ENCODE data around the gene ADARB2. TPM values are rescaled to one million over a fixed set of nuclear protein-coding genes. Genes with fewer than 3 reads are reported as not detected.
"Not testable (repeated sequence)": the region's sequence is repeated elsewhere in the genome, so short reads cannot be mapped to it uniquely, and the experiment has no call there.

ADARB2 gene
- total RNA-seq, 2 experiments from 2014 or later = 0.28 to 0.40 TPM

DNA sequence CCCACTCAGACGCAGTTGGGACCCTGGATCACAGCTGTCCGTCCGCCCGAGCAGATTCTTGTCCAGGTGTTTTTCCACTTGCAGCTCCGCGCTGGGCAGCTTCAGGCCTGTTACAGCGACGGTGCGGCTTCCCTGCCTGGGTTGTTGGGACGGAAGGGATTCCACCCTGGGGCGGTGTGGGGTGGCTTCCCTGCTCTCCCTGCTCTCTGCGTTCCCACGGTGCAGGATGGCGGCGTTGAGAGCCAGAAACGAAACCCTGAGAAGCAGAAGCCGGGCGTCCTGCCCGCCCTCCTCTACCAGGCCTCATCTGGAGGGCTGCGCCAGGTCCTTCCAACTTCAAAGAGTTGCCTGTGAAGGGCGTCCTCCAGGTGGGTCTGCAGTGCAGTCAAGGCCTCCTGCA lies 194.4 kb downstream of the ADARB2 start:
- H3K36me3 Mint-ChIP-seq = no peaks in the 10 kb centered on the region
- H3K27me3 Mint-ChIP-seq = no peaks in the 10 kb centered on the region
- DNase-seq = no peak
- H3K4me3 Mint-ChIP-seq = no peak overlapping the region
- H3K4me1 Mint-ChIP-seq = no peaks in the 10 kb centered on the region
- POLR2A ChIA-PET = no interaction called here
- H3K9me3 Mint-ChIP-seq = no peaks in the 10 kb centered on the region
- H3K27ac Mint-ChIP-seq = no peak overlapping the region
- ATAC-seq (ENCODE audit: low read depth) = no peak

DNA sequence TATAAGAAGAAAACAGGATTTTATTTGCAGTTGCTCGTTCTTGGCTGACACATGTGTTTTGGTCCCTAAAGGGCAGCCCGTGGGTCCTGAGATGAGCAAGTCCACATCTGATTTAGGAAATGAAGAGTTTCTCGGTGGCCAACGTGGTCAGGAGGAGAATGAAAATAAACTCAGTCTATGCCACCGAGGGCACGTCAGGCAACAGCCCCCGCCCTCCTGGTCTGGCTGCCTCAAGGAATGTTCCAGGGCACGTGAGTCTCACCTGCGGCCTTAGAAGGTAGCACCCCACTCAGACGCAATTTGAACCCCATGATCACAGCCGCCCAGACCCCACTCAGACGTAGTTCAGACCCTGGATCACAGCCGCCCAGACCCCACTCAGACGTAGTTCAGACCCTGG lies 197.2 kb downstream of the ADARB2 start:
- H3K9me3 Mint-ChIP-seq = no peaks in the 10 kb centered on the region
- no peaks in the 10 kb centered on the region for H3K4me1 Mint-ChIP-seq

GRCh38 chr10:1539216-1539615 lies 198.1 kb downstream of the ADARB2 start:
- ATAC-seq (ENCODE audit: low read depth) (no peak), DNase-seq (no peak)
- no peaks in the 10 kb centered on the region for H3K4me1 Mint-ChIP-seq
- no peak overlapping the region for H3K4me3 Mint-ChIP-seq
- POLR2A ChIA-PET = no interaction called here
- H3K27ac Mint-ChIP-seq = no peak overlapping the region
- no peaks in the 10 kb centered on the region for H3K27me3 Mint-ChIP-seq
- H3K36me3 Mint-ChIP-seq = no peaks in the 10 kb centered on the region
- H3K9me3 Mint-ChIP-seq = no peaks in the 10 kb centered on the region

More for the DNA sequence above, 197.2 kb downstream of the ADARB2 start:
- ATAC-seq (ENCODE audit: low read depth) (no peak), DNase-seq (no peak)
- Mint-ChIP-seq H3K27ac (no peak overlapping the region), H3K27me3 (no peaks in the 10 kb centered on the region), H3K36me3 (no peaks in the 10 kb centered on the region), H3K4me3 (no peak overlapping the region)
- POLR2A ChIA-PET = no interaction called here

DNA sequence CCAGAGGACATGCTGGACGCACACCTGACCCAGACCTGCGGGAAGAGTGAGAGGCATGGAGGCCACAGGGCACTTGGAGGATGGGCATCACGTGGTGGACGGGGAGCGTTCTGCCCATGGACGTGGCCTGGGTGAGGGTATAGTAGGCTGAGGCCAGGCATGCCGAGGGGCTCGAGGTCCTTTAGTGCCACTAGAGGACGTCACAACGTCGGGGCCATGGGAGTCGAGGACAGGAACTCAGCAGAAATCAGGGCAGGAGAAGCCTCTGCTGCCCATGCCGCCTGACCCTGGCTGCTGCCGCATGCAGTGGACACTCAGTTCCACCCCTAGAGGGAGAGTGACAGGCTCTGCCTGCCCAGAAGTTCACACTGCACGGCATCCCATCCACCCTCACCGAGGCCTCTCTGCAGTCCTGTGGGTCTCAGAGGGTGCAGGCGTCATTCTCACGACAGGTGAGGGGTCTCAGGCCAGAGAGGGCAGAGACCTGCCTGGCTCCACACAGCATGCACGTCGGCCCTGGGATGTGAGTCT lies 198.7 kb downstream of the ADARB2 start:
- no peaks in the 10 kb centered on the region for H3K36me3 Mint-ChIP-seq

GRCh38 chr10:1538121-1538520 lies 199.2 kb downstream of the ADARB2 start:
- no peaks in the 10 kb centered on the region for H3K36me3 Mint-ChIP-seq
- POLR2A ChIA-PET = no interaction called here
- DNase-seq (no peak), ATAC-seq (ENCODE audit: low read depth) (no peak)
- no peak overlapping the region for H3K4me3 Mint-ChIP-seq
- H3K27ac Mint-ChIP-seq = no peak overlapping the region
- no peaks in the 10 kb centered on the region for H3K4me1 Mint-ChIP-seq
- H3K27me3 Mint-ChIP-seq = no peaks in the 10 kb centered on the region
- no peaks in the 10 kb centered on the region for H3K9me3 Mint-ChIP-seq

More for the DNA sequence above, 198.7 kb downstream of the ADARB2 start:
- no peaks in the 10 kb centered on the region for H3K27me3 Mint-ChIP-seq
- no peak overlapping the region for H3K4me3 Mint-ChIP-seq
- no peaks in the 10 kb centered on the region for H3K9me3 Mint-ChIP-seq
- no peak for ATAC-seq (ENCODE audit: low read depth)
- no peak overlapping the region for H3K27ac Mint-ChIP-seq
- H3K4me1 Mint-ChIP-seq = no peaks in the 10 kb centered on the region
- DNase-seq = no peak
- POLR2A ChIA-PET = no interaction called here

GRCh38 chr10:1537449-1537848 lies 199.9 kb downstream of the ADARB2 start:
- H3K9me3 Mint-ChIP-seq; POLR2A ChIA-PET; H3K36me3 Mint-ChIP-seq; ATAC-seq (ENCODE audit: low read depth); DNase-seq; H3K27me3 Mint-ChIP-seq; H3K27ac Mint-ChIP-seq; H3K4me3 Mint-ChIP-seq; H3K4me1 Mint-ChIP-seq: not testable (repeated sequence)

DNA sequence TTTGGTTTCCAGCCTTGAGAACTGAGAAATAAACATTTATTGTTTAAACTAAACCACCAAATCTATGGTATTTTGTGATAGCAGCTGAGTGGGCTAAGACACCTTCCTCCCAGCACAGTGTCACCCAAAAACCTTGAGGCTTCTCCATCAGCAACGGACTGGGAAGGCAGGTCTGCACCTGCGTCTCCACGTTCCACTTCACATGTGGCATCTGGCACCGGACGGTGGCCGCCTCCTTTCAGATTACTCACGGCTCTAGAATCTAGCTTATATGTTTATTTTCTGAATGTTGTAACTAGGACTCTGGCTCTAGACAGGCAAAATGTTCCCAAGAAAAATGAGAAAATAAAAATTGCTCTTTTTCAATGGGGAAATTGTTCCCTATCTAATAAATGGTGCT lies 201.0 kb downstream of the ADARB2 start:
- POLR2A ChIA-PET = no interaction called here
- no peak overlapping the region for H3K4me3 Mint-ChIP-seq
- H3K27me3 Mint-ChIP-seq = no peaks in the 10 kb centered on the region
- no peak overlapping the region for H3K27ac Mint-ChIP-seq
- DNase-seq (no peak), ATAC-seq (ENCODE audit: low read depth) (no peak)
- no peaks in the 10 kb centered on the region for H3K9me3 Mint-ChIP-seq
- H3K4me1 Mint-ChIP-seq = no peaks in the 10 kb centered on the region
- H3K36me3 Mint-ChIP-seq = no peaks in the 10 kb centered on the region

GRCh38 chr10:1535301-1535965 lies 201.9 kb downstream of the ADARB2 start:
- Mint-ChIP-seq H3K9me3 (no peaks in the 10 kb centered on the region), H3K27me3 (no peaks in the 10 kb centered on the region), H3K4me1 (no peaks in the 10 kb centered on the region), H3K27ac (no peak overlapping the region), H3K4me3 (no peak overlapping the region), H3K36me3 (no peaks in the 10 kb centered on the region)
- ATAC-seq (ENCODE audit: low read depth) (no peak), DNase-seq (no peak)
- POLR2A ChIA-PET = no interaction called here

DNA sequence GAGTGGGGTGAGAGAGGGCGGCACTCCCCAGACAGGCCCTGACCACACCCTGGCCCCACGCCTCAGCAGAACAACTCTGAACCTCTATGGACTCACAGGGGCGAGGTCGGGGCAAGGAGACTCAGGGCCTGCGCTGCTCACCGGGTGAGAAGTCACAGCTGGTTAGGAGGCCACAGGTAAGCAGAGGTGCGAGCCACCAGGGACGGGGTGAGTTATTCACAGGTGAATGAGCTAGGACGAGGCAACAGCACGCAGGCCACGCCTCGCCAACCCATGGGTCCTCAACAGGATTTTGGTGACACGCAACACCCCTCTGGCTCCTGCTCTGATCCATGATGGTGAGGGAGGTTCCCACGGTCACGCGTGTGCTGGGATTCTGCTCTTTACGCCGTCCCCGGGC lies 202.5 kb downstream of the ADARB2 start:
- H3K27ac Mint-ChIP-seq = no peak overlapping the region
- no peak for ATAC-seq (ENCODE audit: low read depth)
- H3K9me3 Mint-ChIP-seq = no peaks in the 10 kb centered on the region
- H3K27me3 Mint-ChIP-seq = no peaks in the 10 kb centered on the region
- POLR2A ChIA-PET = no interaction called here
- H3K4me3 Mint-ChIP-seq = no peak overlapping the region
- no peaks in the 10 kb centered on the region for H3K36me3 Mint-ChIP-seq
- no peaks in the 10 kb centered on the region for H3K4me1 Mint-ChIP-seq
- no peak for DNase-seq

DNA sequence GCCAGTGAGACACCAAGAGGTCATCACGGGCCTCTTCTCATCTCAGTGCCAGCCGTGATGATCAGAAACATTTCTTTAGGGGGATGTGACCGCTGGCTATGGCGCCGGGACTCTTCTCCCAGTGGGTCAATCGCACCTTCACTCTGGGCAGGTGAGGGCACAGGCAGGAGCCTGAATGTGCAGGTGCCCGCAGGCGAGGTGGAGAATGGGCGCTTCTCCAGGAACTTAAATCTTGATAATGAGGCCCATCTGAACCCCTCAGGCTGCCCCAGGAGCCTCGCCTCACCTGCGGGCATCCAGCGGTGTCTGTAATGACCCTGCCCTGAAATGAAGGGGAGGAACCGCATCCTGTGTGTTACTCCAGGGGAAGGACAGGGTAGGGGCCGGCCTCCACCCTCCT lies 204.7 kb downstream of the ADARB2 start:
- Mint-ChIP-seq H3K4me1 (no peaks in the 10 kb centered on the region), H3K27me3 (no peaks in the 10 kb centered on the region), H3K27ac (no peak overlapping the region), H3K4me3 (no peak overlapping the region), H3K9me3 (no peaks in the 10 kb centered on the region), H3K36me3 (no peaks in the 10 kb centered on the region)
- DNase-seq (no peak), ATAC-seq (ENCODE audit: low read depth) (no peak)
- POLR2A ChIA-PET = no interaction called here

DNA sequence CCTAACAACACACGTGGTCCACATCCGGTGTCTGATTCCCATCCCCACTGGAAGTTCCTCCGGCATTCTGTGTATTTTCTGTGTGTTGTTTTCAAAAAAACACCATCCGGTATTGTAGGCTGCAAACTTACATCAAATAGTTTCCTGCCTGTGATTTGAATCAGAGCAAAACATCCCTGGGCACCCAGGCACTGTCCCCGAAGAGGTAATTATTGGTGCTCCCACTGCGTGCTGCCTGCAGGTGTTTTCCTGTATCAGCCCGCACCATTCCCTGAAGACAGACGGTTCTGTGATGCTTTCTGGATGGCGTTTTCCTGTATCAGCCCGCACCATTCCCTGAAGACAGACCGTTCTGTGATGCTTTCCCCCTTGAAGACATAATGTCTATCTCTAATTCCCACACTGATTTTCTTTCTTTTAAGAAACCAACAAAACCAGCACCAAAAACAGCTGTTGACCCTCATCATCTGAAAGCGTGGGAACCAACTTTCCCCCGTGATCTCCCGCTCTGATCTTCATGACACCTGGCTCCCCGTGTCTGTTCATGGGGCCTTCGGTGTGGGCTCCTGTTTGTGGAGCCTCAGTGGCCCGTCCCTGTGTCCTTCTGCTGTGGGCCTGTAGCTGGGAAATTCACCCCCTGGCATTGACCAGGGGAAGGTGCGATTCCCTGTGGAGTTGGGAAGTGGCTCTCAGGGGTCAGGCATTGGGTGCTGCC lies 205.3 kb downstream of the ADARB2 start:
- H3K36me3 Mint-ChIP-seq = no peaks in the 10 kb centered on the region
- no peaks in the 10 kb centered on the region for H3K4me1 Mint-ChIP-seq
- H3K27me3 Mint-ChIP-seq = no peaks in the 10 kb centered on the region
- no peak for DNase-seq
- H3K4me3 Mint-ChIP-seq = no peak overlapping the region
- no peak overlapping the region for H3K27ac Mint-ChIP-seq
- POLR2A ChIA-PET = no interaction called here
- ATAC-seq (ENCODE audit: low read depth) = no peak
- no peaks in the 10 kb centered on the region for H3K9me3 Mint-ChIP-seq

DNA sequence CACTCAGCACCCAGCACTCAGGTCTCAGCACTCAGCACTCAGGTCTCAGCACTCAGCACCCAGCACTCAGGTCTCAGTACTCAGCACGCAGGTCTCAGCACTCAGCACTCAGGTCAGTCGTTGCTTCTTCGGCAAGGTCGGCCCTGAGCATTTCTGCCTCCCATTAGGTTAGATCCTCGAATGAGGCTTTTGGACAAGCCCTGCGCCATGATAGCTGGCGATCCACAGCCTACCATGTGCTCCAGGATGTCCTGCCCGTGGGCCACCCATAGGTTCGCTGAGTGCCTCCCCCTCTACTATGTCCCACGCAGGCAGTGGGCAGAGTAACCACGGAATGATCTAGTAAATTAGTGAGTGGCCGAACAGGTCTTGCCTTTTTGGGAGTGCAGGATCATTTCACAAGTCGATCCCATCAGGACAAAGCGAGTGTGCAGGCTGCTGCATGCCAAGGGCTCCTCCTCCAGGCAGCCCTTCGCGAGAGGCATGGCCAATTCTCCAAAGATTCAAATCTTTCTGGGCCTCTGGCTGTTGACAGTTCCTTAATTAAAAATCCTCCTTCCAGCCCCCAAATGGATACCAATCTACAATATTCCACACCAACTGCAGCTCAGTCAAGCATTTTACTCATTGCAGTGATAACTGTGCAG lies 206.3 kb downstream of the ADARB2 start:
- H3K27me3 Mint-ChIP-seq = no peaks in the 10 kb centered on the region
- H3K36me3 Mint-ChIP-seq = no peaks in the 10 kb centered on the region
- no peaks in the 10 kb centered on the region for H3K4me1 Mint-ChIP-seq
- ATAC-seq (ENCODE audit: low read depth) (no peak), DNase-seq (no peak)
- no peak overlapping the region for H3K27ac Mint-ChIP-seq
- H3K4me3 Mint-ChIP-seq = no peak overlapping the region
- no peaks in the 10 kb centered on the region for H3K9me3 Mint-ChIP-seq
- POLR2A ChIA-PET = no interaction called here

DNA sequence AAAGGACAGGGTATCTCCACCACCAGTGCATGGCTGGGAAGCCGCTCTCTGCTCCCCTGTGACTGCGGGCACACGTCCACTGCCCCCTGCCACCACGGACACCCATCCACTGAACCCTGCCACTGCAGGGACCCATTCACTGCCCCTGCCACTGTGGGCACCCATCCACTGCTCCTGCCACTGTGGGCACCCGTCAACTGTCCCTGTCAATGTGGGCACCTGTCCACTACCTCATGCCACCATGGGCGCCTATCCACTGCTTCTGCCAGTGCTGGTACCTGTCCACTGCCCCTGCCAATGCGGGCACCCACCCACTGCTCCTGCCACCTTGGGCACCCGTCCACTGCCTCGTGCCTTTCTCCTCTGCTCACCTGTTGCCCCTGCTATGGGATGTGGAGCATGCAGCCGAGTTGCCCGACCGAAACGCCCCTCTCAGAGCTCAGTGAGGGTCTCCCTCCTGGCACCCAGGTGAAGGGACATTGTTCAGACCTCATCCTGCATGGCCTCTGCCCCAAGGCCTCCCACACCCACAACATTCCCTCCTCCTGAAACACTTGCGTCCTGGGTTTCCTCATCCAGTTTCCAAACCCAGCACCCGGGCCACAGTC lies 207.4 kb downstream of the ADARB2 start:
- no peak overlapping the region for H3K4me3 Mint-ChIP-seq
- no peak for ATAC-seq (ENCODE audit: low read depth)
- no peaks in the 10 kb centered on the region for H3K27me3 Mint-ChIP-seq
- no peak for DNase-seq
- H3K9me3 Mint-ChIP-seq = no peaks in the 10 kb centered on the region
- H3K36me3 Mint-ChIP-seq = no peaks in the 10 kb centered on the region
- H3K4me1 Mint-ChIP-seq = no peaks in the 10 kb centered on the region
- POLR2A ChIA-PET = no interaction called here
- no peak overlapping the region for H3K27ac Mint-ChIP-seq

- ATAC-seq (ENCODE audit: low read depth) = no peak
- H3K27ac Mint-ChIP-seq = no peak overlapping the region
- H3K4me3 Mint-ChIP-seq = no peak overlapping the region
- no peaks in the 10 kb centered on the region for H3K4me1 Mint-ChIP-seq
- H3K36me3 Mint-ChIP-seq = no peaks in the 10 kb centered on the region
- H3K9me3 Mint-ChIP-seq = no peaks in the 10 kb centered on the region
- peaks cover 2% of the 10 kb centered on the region for H3K27me3 Mint-ChIP-seq
- POLR2A ChIA-PET = no interaction called here
- DNase-seq = no peak
Observed at GRCh38 chr10:1527951-1528350, 209.4 kb downstream of the ADARB2 start.

Measured in activated naive CD8-positive, alpha-beta T cell treated with anti-CD3 and anti-CD28 coated beads, Interleukin-2, amount 10 ng/mL, durations not matched to agents 7 days and 5 days (primary cell).